ENCODE data around the gene EOLA1.

DNA sequence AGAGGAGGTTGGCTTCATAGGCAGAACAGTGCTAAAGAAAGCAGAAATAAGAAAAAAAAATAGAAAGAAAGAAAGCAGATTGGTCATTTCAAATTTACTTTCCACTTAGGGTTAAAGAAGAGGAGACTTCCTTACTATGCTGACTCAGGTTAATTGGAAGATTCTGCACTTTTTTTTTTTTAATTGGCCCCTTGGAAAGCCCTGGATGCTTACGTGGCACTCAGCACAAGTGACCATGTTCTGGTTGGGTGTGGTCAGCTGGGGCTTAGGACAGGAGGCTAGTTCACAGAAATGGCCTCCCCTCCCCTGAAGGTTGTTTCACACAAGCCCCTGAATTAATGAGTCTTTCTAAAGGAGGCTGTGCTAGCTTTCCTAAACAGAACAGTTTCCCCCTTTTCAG, 31.9 kb downstream of the EOLA1 start:
- TF ChIP-seq, protein P1, sequence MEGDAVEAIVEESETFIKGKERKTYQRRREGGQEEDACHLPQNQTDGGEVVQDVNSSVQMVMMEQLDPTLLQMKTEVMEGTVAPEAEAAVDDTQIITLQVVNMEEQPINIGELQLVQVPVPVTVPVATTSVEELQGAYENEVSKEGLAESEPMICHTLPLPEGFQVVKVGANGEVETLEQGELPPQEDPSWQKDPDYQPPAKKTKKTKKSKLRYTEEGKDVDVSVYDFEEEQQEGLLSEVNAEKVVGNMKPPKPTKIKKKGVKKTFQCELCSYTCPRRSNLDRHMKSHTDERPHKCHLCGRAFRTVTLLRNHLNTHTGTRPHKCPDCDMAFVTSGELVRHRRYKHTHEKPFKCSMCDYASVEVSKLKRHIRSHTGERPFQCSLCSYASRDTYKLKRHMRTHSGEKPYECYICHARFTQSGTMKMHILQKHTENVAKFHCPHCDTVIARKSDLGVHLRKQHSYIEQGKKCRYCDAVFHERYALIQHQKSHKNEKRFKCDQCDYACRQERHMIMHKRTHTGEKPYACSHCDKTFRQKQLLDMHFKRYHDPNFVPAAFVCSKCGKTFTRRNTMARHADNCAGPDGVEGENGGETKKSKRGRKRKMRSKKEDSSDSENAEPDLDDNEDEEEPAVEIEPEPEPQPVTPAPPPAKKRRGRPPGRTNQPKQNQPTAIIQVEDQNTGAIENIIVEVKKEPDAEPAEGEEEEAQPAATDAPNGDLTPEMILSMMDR (conservative IDR thresholded peaks at IDR 0.05 in 1 of 2, IDR thresholded peaks at IDR 0.05 in 1 of 2; ENCODE audit: low read depth in 1 of 2, low read length in 2 of 2): no peak
- no peak for TF ChIP-seq EZH2 (IDR thresholded peaks at IDR 0.05; ENCODE audit: low read length, missing control alignments)
